ENCODE data around the gene TCP10L. TPM values are rescaled to one million over a fixed set of nuclear protein-coding genes. Genes with fewer than 3 reads are reported as not detected.

The TCP10L gene
- total RNA-seq, 1 donor from 2014 or later, result not detected

DNA sequence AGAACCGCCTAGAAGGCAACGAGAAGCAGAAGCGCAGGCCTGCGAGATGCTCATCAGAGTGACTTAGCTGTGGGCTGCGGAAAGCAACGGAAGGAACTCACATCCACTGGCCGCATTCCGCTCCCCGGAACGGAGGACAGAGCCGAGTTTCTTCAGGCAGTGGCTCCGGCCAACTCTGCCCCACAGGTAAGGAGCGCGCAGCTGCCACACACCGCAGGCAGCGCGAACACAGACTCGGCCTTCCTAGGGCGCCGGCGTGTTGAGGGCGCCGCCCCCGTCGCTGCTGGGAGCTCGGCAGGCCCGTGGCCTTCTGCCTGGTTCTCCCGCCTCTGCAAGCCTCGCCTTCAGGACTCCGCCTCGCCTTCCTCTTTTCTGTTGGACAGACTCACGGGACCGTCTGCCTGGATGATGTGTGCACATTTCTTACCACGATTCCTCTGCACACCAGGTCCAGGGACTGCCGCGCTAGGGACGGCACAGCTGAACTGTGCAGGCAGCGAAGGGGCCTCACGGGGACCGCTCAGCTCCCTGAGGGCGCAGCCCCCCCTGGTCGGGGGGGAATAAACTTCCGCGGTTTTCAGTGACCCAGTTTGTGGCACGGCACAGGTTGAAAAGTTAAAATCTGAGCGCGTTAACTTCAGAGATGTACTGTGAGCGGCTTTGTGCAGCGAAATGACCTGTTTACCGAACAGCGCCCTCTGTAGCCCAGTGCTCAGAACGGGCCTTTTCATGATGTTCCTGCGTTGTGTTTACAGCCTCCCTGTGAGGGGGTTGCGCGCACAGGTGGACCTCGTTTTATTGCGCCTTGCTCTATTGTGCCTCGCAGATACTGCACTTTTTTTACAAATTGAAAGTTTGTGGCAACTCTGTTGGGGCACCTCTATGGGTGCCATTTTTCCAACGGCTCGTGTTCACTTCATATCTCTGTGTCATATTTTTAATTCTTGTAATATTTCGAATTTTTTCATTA, 15.8 kb downstream of the TCP10L start:
- no peaks in the 10 kb centered on the region for H3K27me3 ChIP-seq
- intact Hi-C loops (cut with DNase I), result loop anchor here (5.0 kb wide), 1 partner anchor 157 kb away; the partner anchor contains the start of gene EVA1C
- no peak for DNase-seq (ENCODE audit: extremely low spot score in 2 of 2)
- peak overlapping the region; percentile 56 to 71 for H3K4me3 ChIP-seq
- peak overlapping the region; percentile 88 for H3K27ac ChIP-seq
- peaks cover 5% of the 10 kb centered on the region for H3K4me1 ChIP-seq
- no peaks in the 10 kb centered on the region for H3K36me3 ChIP-seq
- TF ChIP-seq POLR2AphosphoS5 (IDR thresholded peaks at IDR 0.05; ENCODE audit: insufficient read depth in 1 of 2, low read depth in 1 of 2), result peak; percentile 50 to 88
- no peak for TF ChIP-seq POLR2A (IDR thresholded peaks at IDR 0.05)
- TF ChIP-seq, protein P1, sequence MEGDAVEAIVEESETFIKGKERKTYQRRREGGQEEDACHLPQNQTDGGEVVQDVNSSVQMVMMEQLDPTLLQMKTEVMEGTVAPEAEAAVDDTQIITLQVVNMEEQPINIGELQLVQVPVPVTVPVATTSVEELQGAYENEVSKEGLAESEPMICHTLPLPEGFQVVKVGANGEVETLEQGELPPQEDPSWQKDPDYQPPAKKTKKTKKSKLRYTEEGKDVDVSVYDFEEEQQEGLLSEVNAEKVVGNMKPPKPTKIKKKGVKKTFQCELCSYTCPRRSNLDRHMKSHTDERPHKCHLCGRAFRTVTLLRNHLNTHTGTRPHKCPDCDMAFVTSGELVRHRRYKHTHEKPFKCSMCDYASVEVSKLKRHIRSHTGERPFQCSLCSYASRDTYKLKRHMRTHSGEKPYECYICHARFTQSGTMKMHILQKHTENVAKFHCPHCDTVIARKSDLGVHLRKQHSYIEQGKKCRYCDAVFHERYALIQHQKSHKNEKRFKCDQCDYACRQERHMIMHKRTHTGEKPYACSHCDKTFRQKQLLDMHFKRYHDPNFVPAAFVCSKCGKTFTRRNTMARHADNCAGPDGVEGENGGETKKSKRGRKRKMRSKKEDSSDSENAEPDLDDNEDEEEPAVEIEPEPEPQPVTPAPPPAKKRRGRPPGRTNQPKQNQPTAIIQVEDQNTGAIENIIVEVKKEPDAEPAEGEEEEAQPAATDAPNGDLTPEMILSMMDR (IDR thresholded peaks at IDR 0.05), result peak; percentile 42 to 75 (median 55)
- no peaks in the 10 kb centered on the region for H3K9me3 ChIP-seq

DNA sequence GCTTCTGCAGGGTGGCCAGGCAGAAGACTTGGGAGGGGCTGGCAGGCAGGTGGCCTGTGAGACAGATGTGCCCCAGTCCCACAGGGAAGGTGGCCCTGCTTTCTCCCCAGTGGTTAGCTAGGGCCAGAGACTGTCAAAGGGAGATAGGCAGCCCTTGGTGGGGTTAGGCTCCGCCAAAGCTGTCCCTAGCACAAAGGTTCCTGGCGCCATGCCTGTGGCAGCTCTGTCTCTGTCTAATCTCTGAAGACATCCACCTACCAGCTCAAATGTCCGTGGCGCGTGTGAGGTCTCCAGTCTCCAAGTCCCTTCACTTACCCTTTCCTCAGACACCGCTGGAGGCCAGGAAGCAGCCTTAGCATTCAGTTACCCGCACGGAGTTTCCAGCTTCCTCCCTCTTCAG, 17.7 kb downstream of the TCP10L start:
- Histone ChIP-seq H3K4me3 (no peak overlapping the region), H3K9me3 (no peaks in the 10 kb centered on the region), H3K4me1 (peaks cover 5% of the 10 kb centered on the region), H3K27me3 (no peaks in the 10 kb centered on the region), H3K27ac (no peak overlapping the region), H3K36me3 (no peaks in the 10 kb centered on the region)
- no peak for DNase-seq (ENCODE audit: extremely low spot score in 2 of 2)
- TF ChIP-seq, protein P1 (IDR thresholded peaks at IDR 0.05), result no peak
- TF ChIP-seq POLR2AphosphoS5 (IDR thresholded peaks at IDR 0.05; ENCODE audit: insufficient read depth in 1 of 2, low read depth in 1 of 2), result no peak
- TF ChIP-seq POLR2A (IDR thresholded peaks at IDR 0.05), result no peak
- intact Hi-C loops (cut with DNase I), result loop anchor here (5.0 kb wide), 1 partner anchor 155 kb away; the partner anchor contains the start of gene EVA1C

DNA sequence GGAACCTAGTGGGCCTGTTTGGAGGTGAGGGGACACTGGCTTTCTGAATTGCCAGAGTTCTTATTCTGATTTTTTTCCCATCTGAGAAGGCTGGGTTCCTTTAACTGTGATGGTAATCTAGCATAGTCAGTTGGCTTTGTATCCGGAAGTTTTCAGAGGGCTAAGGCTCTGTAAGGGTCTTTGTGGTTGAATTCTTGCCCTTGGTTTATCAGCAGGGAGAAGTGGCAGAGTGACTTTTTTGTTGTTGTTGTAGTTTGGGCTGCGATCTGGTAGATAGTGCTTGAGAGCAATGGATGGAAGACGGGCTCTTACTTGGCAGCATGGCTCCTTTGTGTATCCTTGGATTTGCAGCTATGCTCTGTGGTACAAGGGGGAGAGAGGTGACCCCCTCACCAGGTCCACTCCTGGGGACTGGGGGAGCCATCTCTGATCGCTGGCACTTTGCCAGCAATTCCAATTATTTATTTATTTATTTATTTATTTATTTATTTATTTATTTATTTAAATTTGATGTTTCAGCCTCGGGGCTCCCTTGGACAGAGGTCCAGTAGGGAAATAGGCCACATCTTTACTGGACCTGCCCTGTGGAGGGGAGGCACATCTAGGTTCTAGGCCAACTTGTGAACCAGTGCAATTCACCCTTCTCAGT, 18.5 kb downstream of the TCP10L start:
- no peaks in the 10 kb centered on the region for H3K9me3 ChIP-seq
- peaks cover 5% of the 10 kb centered on the region for H3K4me1 ChIP-seq
- no peaks in the 10 kb centered on the region for H3K36me3 ChIP-seq
- H3K27ac ChIP-seq, result no peak overlapping the region
- no peak overlapping the region for H3K4me3 ChIP-seq
- no peaks in the 10 kb centered on the region for H3K27me3 ChIP-seq
- no peak for TF ChIP-seq POLR2A (IDR thresholded peaks at IDR 0.05)
- TF ChIP-seq POLR2AphosphoS5 (IDR thresholded peaks at IDR 0.05; ENCODE audit: insufficient read depth in 1 of 2, low read depth in 1 of 2), result no peak
- TF ChIP-seq, protein P1 (IDR thresholded peaks at IDR 0.05), result no peak
- intact Hi-C loops (cut with DNase I), result loop anchor here (5.0 kb wide), 1 partner anchor 155 kb away; the partner anchor contains the start of gene EVA1C
- DNase-seq (ENCODE audit: extremely low spot score in 2 of 2), result no peak

DNA sequence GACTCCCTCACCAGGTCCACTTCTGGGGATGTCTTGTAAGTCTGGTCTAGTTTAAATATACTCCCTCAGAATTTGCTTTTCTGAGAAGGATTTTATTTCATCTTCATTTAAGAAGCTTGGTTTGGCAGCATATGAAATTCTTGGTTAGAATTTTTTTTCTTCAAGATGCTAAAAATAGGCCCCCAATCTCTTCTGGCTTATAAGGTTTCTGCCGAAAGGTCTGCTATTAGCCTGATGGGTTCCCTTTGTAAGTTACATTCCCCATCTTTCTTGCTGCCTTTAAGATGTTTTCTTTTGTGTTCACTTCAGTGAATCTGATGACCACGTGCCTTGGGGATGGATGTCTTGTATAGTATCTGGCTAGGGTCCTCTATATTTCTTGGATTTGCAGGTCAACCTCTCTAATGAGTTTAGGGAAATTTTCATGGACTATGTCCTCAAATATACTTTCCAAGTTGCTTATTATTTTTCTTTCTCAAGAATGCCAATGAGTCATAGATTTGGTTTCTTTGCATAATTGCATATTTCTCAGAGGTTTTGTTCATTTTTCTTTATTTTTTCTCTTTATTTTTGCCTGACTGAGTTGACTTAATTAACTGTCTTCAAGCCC, 19.4 kb downstream of the TCP10L start:
- intact Hi-C loops (cut with DNase I), result loop anchor here (5.0 kb wide), 1 partner anchor 154 kb away; the partner anchor contains the start of gene EVA1C
- H3K27ac ChIP-seq, result no peak overlapping the region
- TF ChIP-seq, protein P1 (IDR thresholded peaks at IDR 0.05), result no peak
- TF ChIP-seq POLR2AphosphoS5 (IDR thresholded peaks at IDR 0.05; ENCODE audit: insufficient read depth in 1 of 2, low read depth in 1 of 2) (no peak), POLR2A (IDR thresholded peaks at IDR 0.05) (no peak)
- H3K4me3 ChIP-seq, result no peak overlapping the region
- H3K9me3 ChIP-seq, result no peaks in the 10 kb centered on the region
- H3K4me1 ChIP-seq, result peaks cover 5% of the 10 kb centered on the region
- H3K36me3 ChIP-seq, result no peaks in the 10 kb centered on the region
- no peak for DNase-seq (ENCODE audit: extremely low spot score in 2 of 2)
- H3K27me3 ChIP-seq, result no peaks in the 10 kb centered on the region
